Effector memory CD8-positive, alpha-beta T cell (primary cell): ENCODE results near the gene DYNLL1.
"Not testable (repeated sequence)": the region's sequence is repeated elsewhere in the genome, so short reads cannot be mapped to it uniquely, and the experiment has no call there.

Experiments used
- ATAC-seq: fragments of 150-1000 bp; cut with Tn5 transposase; replicated peaks from 2 replicates; pipeline ENCODE4 v1.10.0; 2021; ENCODE audit warnings: mild to moderate bottlenecking, moderate library complexity
- DNase-seq, 3 experiments: peaks; one replicate each; pipeline ENCODE4 v3.0.0; 2021
- H3K27ac Mint-ChIP-seq, 2 donors: one replicate each; pipeline ENCODE4 v1.8.0; 2022; ENCODE audit warnings: mild to moderate bottlenecking in 2 of 2, mixed read lengths in 2 of 2, moderate library complexity in 2 of 2
- H3K27me3 Mint-ChIP-seq, 2 donors: one replicate each; pipeline ENCODE4 v1.8.0; 2022; ENCODE audit warnings: mixed read lengths in 2 of 2
- H3K36me3 Mint-ChIP-seq: one replicate; pipeline ENCODE4 v1.8.0; 2022; ENCODE audit warnings: mild to moderate bottlenecking, moderate library complexity, mixed read lengths; ENCODE audit not compliant: insufficient read depth
- H3K4me1 Mint-ChIP-seq, 2 donors: one replicate each; pipeline ENCODE4 v1.8.0; 2022; ENCODE audit warnings: low read depth in 2 of 2, mixed read lengths in 2 of 2
- H3K4me3 Mint-ChIP-seq, 2 donors: one replicate each; pipeline ENCODE4 v1.8.0; 2022; ENCODE audit warnings: mild to moderate bottlenecking in 2 of 2, mixed read lengths in 2 of 2, moderate library complexity in 2 of 2
- H3K9me3 Mint-ChIP-seq, 2 donors: one replicate each; pipeline ENCODE4 v1.8.0; 2022; ENCODE audit warnings: mixed read lengths in 2 of 2

Gene DYNLL1

GRCh38 chr12:120483621-120484020 is 12.3 kb upstream of the DYNLL1 start:
- peak overlapping the region in 1 of 2 donors; percentile 86 for H3K27ac Mint-ChIP-seq
- ATAC-seq (no peak), DNase-seq (no peak)
- H3K9me3 Mint-ChIP-seq, result no peaks in the 10 kb centered on the region
- H3K27me3 Mint-ChIP-seq, result no peaks in the 10 kb centered on the region
- H3K4me3 Mint-ChIP-seq, result no peak overlapping the region
- peaks cover 6% of the 10 kb centered on the region for H3K36me3 Mint-ChIP-seq
- peaks cover 35 to 38% of the 10 kb centered on the region in 2 donors for H3K4me1 Mint-ChIP-seq

GRCh38 chr12:120485961-120486881 is 9.7 kb upstream of the DYNLL1 start:
- no peak for ATAC-seq
- Mint-ChIP-seq H3K4me1 (peaks cover 16 to 20% of the 10 kb centered on the region in 2 donors), H3K27ac (no peak overlapping the region), H3K4me3 (no peak overlapping the region), H3K9me3 (no peaks in the 10 kb centered on the region), H3K36me3 (peaks cover under 1% of the 10 kb centered on the region), H3K27me3 (no peaks in the 10 kb centered on the region)
- no peak for DNase-seq

GRCh38 chr12:120487552-120487951 is 8.4 kb upstream of the DYNLL1 start:
- H3K4me1 Mint-ChIP-seq, result peaks cover 7 to 11% of the 10 kb centered on the region in 2 donors
- H3K9me3 Mint-ChIP-seq, H3K27ac Mint-ChIP-seq, DNase-seq, H3K36me3 Mint-ChIP-seq, H3K4me3 Mint-ChIP-seq, H3K27me3 Mint-ChIP-seq, ATAC-seq: not testable (repeated sequence)

- H3K36me3 Mint-ChIP-seq, result no peaks in the 10 kb centered on the region
- H3K4me3 Mint-ChIP-seq, result no peak overlapping the region
- no peaks in the 10 kb centered on the region for H3K27me3 Mint-ChIP-seq
- no peak for DNase-seq
- no peak for ATAC-seq
- no peaks in the 10 kb centered on the region for H3K9me3 Mint-ChIP-seq
- peaks cover 7 to 9% of the 10 kb centered on the region in 2 donors for H3K4me1 Mint-ChIP-seq
- H3K27ac Mint-ChIP-seq, result no peak overlapping the region
Measured at GRCh38 chr12:120488057-120488640, 7.8 kb upstream of the DYNLL1 start.

GRCh38 chr12:120489018-120489417 is 6.9 kb upstream of the DYNLL1 start:
- H3K36me3 Mint-ChIP-seq, result no peaks in the 10 kb centered on the region
- no peak for DNase-seq
- no peak for ATAC-seq
- H3K27ac Mint-ChIP-seq, result no peak overlapping the region
- no peaks in the 10 kb centered on the region for H3K9me3 Mint-ChIP-seq
- H3K4me1 Mint-ChIP-seq, result peaks cover under 1 to 1% of the 10 kb centered on the region in 2 donors
- H3K27me3 Mint-ChIP-seq, result no peaks in the 10 kb centered on the region
- H3K4me3 Mint-ChIP-seq, result no peak overlapping the region

GRCh38 chr12:120490325-120490724 is 5.6 kb upstream of the DYNLL1 start:
- H3K4me1 Mint-ChIP-seq, result peaks cover 6% of the 10 kb centered on the region in 2 donors
- H3K36me3 Mint-ChIP-seq, result peaks cover 3% of the 10 kb centered on the region
- H3K9me3 Mint-ChIP-seq, result no peaks in the 10 kb centered on the region
- no peak overlapping the region for H3K4me3 Mint-ChIP-seq
- no peaks in the 10 kb centered on the region for H3K27me3 Mint-ChIP-seq
- H3K27ac Mint-ChIP-seq, result peak overlapping the region in 1 of 2 donors; percentile 51
- ATAC-seq, result no peak
- DNase-seq, result no peak

- DNase-seq, result no peak
- Mint-ChIP-seq H3K9me3 (no peaks in the 10 kb centered on the region), H3K4me1 (peaks cover 7 to 9% of the 10 kb centered on the region in 2 donors), H3K36me3 (peaks cover 9% of the 10 kb centered on the region), H3K4me3 (no peak overlapping the region), H3K27ac (peak overlapping the region in 1 of 2 donors; percentile 55), H3K27me3 (no peaks in the 10 kb centered on the region)
- ATAC-seq, result no peak
Measured at GRCh38 chr12:120490833-120491512, 4.9 kb upstream of the DYNLL1 start.

- Mint-ChIP-seq H3K9me3 (no peaks in the 10 kb centered on the region), H3K27me3 (no peaks in the 10 kb centered on the region), H3K36me3 (peaks cover 26% of the 10 kb centered on the region), H3K4me1 (peaks cover 23 to 34% of the 10 kb centered on the region in 2 donors), H3K4me3 (peak overlapping the region; percentile 90 to 92), H3K27ac (peak overlapping the region; percentile 87 to 93)
- ATAC-seq (peak; percentile 7), DNase-seq (no peak)
Measured at GRCh38 chr12:120495186-120495730, 655 bp upstream of the DYNLL1 start.

- DNase-seq (peak; percentile 39 to 55 (median 42)), ATAC-seq (peak; percentile 33)
- Mint-ChIP-seq H3K4me3 (peak overlapping the region; percentile 90 to 92), H3K27me3 (no peaks in the 10 kb centered on the region), H3K27ac (peak overlapping the region; percentile 87 to 93), H3K36me3 (peaks cover 32% of the 10 kb centered on the region), H3K9me3 (no peaks in the 10 kb centered on the region), H3K4me1 (peaks cover 23 to 42% of the 10 kb centered on the region in 2 donors)
Measured at GRCh38 chr12:120496413-120497340, 764 bp downstream of the DYNLL1 start.

GRCh38 chr12:120497524-120498150 is 1.7 kb downstream of the DYNLL1 start:
- Mint-ChIP-seq H3K27ac (peak overlapping the region; percentile 87 to 93), H3K9me3 (no peaks in the 10 kb centered on the region), H3K36me3 (peaks cover 41% of the 10 kb centered on the region), H3K4me3 (peak overlapping the region; percentile 90 to 92), H3K4me1 (peaks cover 23 to 42% of the 10 kb centered on the region in 2 donors), H3K27me3 (no peaks in the 10 kb centered on the region)
- no peak for ATAC-seq
- no peak for DNase-seq

GRCh38 chr12:120498870-120499515 is 3.1 kb downstream of the DYNLL1 start:
- H3K36me3 Mint-ChIP-seq, result peaks cover 49% of the 10 kb centered on the region
- ATAC-seq, result no peak
- H3K27me3 Mint-ChIP-seq, result no peaks in the 10 kb centered on the region
- DNase-seq, result no peak
- H3K9me3 Mint-ChIP-seq, result no peaks in the 10 kb centered on the region
- H3K27ac Mint-ChIP-seq, result peak overlapping the region in 1 of 2 donors; percentile 9
- H3K4me1 Mint-ChIP-seq, result peaks cover 23 to 42% of the 10 kb centered on the region in 2 donors
- no peak overlapping the region for H3K4me3 Mint-ChIP-seq

- H3K9me3 Mint-ChIP-seq, result no peaks in the 10 kb centered on the region
- H3K36me3 Mint-ChIP-seq, result peaks cover 47% of the 10 kb centered on the region
- no peak for ATAC-seq
- no peaks in the 10 kb centered on the region for H3K27me3 Mint-ChIP-seq
- no peak for DNase-seq
- H3K4me1 Mint-ChIP-seq, result peaks cover 17 to 34% of the 10 kb centered on the region in 2 donors
- H3K27ac Mint-ChIP-seq, result peak overlapping the region; percentile 42 to 59
- H3K4me3 Mint-ChIP-seq, result no peak overlapping the region
Measured at GRCh38 chr12:120500581-120500980, 4.7 kb downstream of the DYNLL1 start.
